Liver (tissue), 3 donors: ENCODE measurements around the gene NHS.

ENCODE experiments used
- EGR1 ChIP-seq, 2 donors: IDR thresholded peaks; 2 replicates each; pipeline ENCODE4 v1.6.1; 2016 to 2018; ENCODE audit warnings: antibody characterized with exemption in 2 of 2, low read depth in 2 of 2
- FOXA2 ChIP-seq: IDR thresholded peaks from 2 replicates; pipeline ENCODE4 v1.6.1; 2016; ENCODE audit warnings: antibody characterized with exemption
- HNF4G ChIP-seq: IDR thresholded peaks from 2 replicates; pipeline ENCODE4 v1.6.1; 2016; ENCODE audit warnings: antibody characterized with exemption
- RAD21 ChIP-seq, 2 donors: IDR thresholded peaks; 2 replicates each; pipeline ENCODE4 v1.6.1; 2016; ENCODE audit warnings: antibody characterized with exemption in 2 of 2, mild to moderate bottlenecking in 2 of 2
- SP1 ChIP-seq: IDR thresholded peaks from 2 replicates; pipeline ENCODE4 v1.6.1; 2018; ENCODE audit warnings: antibody characterized with exemption, mild to moderate bottlenecking
- TAF1 ChIP-seq: conservative IDR thresholded peaks from 2 replicates; pipeline ENCODE4 v1.6.1; 2016; ENCODE audit warnings: antibody characterized with exemption, mild to moderate bottlenecking
- YY1 ChIP-seq: IDR thresholded peaks from 2 replicates; pipeline ENCODE4 v1.6.1; 2016; ENCODE audit warnings: antibody characterized with exemption, mild to moderate bottlenecking
- TF ChIP-seq, protein P1 (sequence below): fragments of 150-350 bp; IDR thresholded peaks from 2 replicates; pipeline ENCODE4 v1.5.1; 2017; ENCODE audit warnings: improper control_type of control experiment, low read depth, low read length; ENCODE audit not compliant: missing input control
- TF ChIP-seq, protein P2 (sequence below): IDR thresholded peaks from 2 replicates; pipeline ENCODE4 v1.6.1; 2016; ENCODE audit warnings: antibody characterized with exemption
- TF ChIP-seq, protein P3 (sequence below): IDR thresholded peaks from 2 replicates; pipeline ENCODE4 v1.6.1; 2016; ENCODE audit warnings: antibody characterized with exemption
- TF ChIP-seq, protein P4 (sequence below): IDR thresholded peaks from 2 replicates; pipeline ENCODE4 v1.6.1; 2016; ENCODE audit warnings: antibody characterized with exemption, mild to moderate bottlenecking
- TF ChIP-seq, protein P5 (sequence below): IDR thresholded peaks from 2 replicates; pipeline ENCODE4 v1.6.1; 2016; ENCODE audit warnings: antibody characterized with exemption
- donor health status: healthy.
- donor health status: healthy.

DNA sequence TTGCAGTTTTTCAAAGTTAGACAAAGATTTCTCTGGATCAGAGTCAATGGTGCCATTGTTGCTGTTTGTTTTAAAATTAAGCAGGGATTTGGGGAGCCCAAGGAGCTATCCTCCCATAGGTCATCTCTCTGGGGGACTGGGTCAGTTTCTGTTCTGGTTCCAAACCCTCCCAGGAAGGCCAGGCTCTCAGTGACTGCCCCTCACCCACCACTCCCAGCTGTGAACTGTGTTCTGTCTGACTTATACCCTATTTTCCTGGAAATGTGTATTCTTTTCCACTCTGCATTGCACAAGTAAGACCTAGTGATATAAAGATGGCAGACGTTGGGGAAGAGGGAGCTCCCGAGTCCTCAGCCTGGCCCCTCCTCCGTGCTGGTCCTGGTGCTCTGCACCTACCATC is 65.8 kb downstream of the NHS start:
- TF ChIP-seq, protein P1, sequence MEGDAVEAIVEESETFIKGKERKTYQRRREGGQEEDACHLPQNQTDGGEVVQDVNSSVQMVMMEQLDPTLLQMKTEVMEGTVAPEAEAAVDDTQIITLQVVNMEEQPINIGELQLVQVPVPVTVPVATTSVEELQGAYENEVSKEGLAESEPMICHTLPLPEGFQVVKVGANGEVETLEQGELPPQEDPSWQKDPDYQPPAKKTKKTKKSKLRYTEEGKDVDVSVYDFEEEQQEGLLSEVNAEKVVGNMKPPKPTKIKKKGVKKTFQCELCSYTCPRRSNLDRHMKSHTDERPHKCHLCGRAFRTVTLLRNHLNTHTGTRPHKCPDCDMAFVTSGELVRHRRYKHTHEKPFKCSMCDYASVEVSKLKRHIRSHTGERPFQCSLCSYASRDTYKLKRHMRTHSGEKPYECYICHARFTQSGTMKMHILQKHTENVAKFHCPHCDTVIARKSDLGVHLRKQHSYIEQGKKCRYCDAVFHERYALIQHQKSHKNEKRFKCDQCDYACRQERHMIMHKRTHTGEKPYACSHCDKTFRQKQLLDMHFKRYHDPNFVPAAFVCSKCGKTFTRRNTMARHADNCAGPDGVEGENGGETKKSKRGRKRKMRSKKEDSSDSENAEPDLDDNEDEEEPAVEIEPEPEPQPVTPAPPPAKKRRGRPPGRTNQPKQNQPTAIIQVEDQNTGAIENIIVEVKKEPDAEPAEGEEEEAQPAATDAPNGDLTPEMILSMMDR, result no peak
- TF ChIP-seq, protein P2, sequence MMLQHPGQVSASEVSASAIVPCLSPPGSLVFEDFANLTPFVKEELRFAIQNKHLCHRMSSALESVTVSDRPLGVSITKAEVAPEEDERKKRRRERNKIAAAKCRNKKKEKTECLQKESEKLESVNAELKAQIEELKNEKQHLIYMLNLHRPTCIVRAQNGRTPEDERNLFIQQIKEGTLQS, result no peak
- TF ChIP-seq SP1 (no peak), EGR1 (IDR thresholded peaks at IDR 0.05; ENCODE audit: low read depth in 2 of 2) (no peak), YY1 (no peak), TAF1 (no peak), RAD21 (IDR thresholded peaks at IDR 0.05) (no peak), FOXA2 (no peak), HNF4G (no peak)
- TF ChIP-seq, protein P3, sequence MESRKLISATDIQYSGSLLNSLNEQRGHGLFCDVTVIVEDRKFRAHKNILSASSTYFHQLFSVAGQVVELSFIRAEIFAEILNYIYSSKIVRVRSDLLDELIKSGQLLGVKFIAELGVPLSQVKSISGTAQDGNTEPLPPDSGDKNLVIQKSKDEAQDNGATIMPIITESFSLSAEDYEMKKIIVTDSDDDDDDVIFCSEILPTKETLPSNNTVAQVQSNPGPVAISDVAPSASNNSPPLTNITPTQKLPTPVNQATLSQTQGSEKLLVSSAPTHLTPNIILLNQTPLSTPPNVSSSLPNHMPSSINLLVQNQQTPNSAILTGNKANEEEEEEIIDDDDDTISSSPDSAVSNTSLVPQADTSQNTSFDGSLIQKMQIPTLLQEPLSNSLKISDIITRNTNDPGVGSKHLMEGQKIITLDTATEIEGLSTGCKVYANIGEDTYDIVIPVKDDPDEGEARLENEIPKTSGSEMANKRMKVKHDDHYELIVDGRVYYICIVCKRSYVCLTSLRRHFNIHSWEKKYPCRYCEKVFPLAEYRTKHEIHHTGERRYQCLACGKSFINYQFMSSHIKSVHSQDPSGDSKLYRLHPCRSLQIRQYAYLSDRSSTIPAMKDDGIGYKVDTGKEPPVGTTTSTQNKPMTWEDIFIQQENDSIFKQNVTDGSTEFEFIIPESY, result no peak
- TF ChIP-seq, protein P4, sequence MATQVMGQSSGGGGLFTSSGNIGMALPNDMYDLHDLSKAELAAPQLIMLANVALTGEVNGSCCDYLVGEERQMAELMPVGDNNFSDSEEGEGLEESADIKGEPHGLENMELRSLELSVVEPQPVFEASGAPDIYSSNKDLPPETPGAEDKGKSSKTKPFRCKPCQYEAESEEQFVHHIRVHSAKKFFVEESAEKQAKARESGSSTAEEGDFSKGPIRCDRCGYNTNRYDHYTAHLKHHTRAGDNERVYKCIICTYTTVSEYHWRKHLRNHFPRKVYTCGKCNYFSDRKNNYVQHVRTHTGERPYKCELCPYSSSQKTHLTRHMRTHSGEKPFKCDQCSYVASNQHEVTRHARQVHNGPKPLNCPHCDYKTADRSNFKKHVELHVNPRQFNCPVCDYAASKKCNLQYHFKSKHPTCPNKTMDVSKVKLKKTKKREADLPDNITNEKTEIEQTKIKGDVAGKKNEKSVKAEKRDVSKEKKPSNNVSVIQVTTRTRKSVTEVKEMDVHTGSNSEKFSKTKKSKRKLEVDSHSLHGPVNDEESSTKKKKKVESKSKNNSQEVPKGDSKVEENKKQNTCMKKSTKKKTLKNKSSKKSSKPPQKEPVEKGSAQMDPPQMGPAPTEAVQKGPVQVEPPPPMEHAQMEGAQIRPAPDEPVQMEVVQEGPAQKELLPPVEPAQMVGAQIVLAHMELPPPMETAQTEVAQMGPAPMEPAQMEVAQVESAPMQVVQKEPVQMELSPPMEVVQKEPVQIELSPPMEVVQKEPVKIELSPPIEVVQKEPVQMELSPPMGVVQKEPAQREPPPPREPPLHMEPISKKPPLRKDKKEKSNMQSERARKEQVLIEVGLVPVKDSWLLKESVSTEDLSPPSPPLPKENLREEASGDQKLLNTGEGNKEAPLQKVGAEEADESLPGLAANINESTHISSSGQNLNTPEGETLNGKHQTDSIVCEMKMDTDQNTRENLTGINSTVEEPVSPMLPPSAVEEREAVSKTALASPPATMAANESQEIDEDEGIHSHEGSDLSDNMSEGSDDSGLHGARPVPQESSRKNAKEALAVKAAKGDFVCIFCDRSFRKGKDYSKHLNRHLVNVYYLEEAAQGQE, result no peak
- TF ChIP-seq, protein P5, sequence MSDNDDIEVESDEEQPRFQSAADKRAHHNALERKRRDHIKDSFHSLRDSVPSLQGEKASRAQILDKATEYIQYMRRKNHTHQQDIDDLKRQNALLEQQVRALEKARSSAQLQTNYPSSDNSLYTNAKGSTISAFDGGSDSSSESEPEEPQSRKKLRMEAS, result no peak
